Fibroblast of skin of back (primary cell): ENCODE measurements around the gene UNC13D.

Experiments
- DNase-seq: peaks from one replicate; pipeline ENCODE4 v3.0.0-alpha.2; 2013

UNC13D gene

DNA sequence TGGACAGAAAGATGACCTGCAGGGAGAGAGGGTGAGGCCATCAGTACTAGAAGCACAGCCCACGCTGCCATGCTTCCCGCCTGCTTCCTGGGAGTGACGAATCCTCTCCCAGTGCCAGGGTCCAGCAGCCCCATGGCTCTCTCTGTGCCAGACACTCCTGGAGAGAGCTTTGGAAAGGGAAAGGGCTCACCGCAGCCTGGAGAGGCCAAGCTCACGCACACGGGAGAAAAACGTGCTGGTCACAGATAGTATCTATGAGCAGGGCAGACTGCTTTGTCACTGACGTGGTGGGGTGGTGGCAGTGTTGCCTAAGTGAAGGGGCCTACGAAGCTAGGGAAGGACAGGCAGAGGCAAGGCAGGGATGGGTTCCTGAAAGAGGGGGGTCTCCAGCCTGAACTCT lies 5.5 kb upstream of the UNC13D start:
- no peak for DNase-seq

DNA sequence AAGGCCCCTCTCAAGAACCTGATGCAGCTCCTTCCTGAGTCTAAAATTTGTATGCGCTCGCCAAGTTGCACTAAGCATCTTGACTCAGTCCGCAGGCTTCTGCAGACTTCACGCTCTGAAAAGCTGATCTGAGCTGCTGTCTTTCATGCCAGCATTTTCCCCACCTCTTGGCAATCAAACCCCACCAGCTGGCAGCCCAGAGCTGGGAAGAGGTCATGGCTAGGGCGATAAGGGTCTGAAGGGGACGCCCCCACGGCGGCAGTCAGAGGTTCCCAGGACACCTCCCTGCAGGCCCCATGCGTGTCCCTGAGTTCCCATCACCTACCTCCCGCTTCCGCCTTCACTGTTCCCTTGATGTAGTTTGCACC lies 5.1 kb upstream of the UNC13D start:
- no peak for DNase-seq

DNA sequence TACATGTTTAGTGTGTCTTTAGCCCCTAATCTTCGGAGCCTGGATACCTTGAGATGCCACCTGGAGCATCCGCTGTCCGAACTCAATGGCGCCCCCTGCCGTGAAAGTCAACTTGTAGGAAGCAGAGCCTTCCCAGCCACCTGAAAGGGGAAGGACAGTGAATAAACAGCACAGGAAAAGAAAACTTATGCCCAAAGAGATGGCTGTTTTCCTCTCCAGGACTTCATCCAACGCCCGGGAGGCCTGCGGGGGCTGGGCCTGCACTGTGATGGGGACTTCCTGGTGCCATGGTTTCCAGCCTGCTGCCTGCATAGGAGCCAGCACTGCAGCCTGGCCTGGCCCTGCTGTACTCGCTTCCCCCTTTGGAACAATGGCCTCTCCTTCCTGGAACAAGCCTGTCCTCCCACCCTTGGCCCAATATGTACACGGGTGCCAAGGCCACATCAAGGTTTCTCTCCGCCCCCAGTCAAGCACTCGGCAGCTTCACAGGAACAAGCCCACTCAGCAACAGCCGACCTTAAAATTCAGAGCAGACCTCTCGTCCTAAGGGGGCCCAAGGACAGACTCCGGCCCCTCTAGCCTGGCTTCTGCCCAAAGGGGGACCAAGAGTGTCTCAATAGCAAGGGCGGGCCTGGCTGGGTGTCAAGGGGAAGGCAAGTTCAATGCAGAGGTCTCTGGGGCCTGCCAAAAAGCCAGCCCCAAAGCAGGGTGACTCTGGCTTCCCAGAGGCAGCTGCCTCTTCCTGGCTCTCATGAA lies 4.5 kb upstream of the UNC13D start:
- DNase-seq: no peak

GRCh38 chr17:75847614-75848522 lies 3.7 kb upstream of the UNC13D start:
- DNase-seq: no peak

- DNase-seq: no peak
Measured at GRCh38 chr17:75846692-75847613, 2.7 kb upstream of the UNC13D start.

- DNase-seq: no peak
Measured at GRCh38 chr17:75845933-75846691, 1.9 kb upstream of the UNC13D start.

GRCh38 chr17:75845058-75845711 lies 981 bp upstream of the UNC13D start:
- peak; percentile 76 for DNase-seq

DNA sequence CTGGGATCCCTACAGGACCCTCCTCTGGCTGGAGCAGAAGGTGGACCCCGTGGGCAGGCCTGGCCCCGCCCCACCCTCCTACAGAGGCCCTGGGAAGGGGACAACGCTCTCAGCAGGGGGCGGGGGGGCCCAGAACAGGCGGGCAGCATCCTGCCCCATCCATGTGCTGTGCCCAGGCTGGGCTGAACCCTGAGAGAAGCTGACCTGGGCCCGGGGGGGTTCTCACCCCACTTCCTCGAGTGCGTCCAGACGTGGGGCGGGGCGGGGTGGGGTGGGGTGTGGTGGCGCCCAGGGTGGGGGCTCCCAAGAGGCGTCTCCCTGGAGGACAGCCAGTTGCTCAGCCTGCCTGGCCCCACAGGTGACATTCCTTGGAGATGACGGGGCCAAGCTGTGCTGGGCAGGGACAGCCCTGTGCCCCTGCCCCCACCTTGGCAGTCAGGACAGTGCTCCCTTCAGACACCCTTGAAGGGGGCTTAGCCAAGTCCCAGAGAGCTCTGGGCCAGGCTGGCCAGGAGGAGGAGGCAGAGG lies 390 bp upstream of the UNC13D start:
- DNase-seq: no peak

DNA sequence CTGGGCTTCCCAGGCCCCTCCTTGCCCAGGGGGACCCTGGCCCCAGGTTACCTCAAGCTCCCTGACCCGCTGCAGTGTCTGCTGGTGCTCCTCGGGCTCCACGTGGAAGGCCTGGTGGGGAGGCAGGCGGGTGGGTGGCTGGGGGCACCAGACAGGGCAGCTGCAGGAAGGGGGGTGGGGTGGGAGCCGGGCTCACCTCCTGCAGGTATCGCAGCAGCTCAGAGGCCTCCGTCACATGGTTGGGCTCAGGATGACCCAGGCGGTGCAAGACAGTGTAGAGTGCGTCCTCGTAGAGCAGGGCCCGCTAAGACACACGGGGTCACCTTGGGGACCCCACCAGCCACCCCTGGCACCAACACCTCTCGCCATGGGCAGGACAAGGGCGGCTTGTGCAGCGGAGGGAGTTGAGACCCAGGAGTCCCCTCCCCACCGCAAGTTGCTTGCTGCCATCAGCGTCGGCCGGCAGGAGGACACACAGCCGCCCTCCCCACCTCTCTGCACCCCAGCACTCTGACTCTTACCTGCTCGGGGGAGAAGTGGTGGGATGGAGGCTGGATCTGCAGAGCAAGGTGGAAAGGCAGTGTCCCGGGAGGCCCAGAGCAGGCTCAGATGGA lies 1.1 kb downstream of the UNC13D start:
- DNase-seq: no peak

DNA sequence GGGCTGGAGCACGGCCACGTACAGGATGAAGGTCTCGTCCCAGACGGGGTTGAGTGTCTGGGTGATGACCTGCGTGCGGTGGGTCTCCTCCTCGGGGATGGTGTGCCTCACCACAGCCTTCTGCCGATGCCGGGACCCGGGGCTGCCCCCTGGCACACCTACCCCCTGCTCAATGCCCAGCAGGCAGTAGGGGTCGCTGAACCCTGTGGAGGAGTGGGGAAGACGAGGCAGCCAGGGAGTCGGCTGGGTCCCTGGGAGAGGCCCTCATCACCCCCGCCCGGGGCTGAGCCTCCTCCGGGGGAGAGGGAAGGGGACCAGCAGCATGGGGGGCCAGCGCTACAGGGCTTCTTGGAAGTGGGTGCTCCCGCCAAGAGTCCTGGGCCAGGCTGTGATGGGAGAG lies 1.8 kb downstream of the UNC13D start:
- DNase-seq: no peak

- DNase-seq: no peak
Measured at GRCh38 chr17:75840799-75841164, 3.4 kb downstream of the UNC13D start.

DNA sequence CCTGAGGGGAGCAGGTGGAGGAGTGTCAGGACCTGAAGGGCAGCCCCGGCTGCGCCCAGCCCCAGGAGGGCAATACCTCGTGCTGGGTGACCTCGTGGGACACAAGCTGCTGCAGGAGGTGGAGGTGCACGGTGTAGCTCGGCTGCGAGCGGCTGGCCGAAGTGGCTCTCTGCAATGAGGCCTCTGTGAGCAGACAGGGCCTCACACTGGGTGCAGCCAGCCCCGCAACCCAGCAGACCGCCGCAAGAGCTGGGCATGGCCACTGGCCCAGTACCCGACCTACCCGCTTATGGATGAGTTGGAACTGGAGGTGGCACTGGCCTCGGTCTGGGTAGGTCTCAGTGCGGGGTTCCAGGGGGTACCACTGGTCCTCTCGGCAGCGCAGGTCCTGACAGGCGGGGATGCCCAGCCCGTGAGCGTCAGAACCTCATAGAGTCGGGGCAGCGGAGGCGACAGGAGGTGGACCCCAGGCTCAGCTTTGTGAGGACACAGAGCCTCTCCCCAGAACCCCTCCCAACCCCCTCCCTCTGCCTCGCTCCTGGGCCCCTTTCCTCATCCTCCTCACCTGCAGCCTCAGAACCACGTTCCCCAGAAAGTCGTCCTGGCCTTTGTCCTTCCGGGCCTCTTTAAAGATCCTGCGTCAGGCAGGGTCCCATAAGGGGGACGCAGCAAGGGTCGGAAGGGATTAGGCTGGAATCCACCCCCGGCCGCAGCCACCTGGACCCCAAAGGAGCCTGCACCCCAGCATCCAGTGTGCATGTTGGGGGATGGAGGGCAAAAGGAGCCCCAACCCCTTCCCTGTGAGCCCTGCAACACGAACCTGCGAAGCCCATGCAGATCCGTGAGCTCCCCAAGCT lies 4.0 kb downstream of the UNC13D start:
- DNase-seq: no peak

GRCh38 chr17:75838410-75838809 lies 5.8 kb downstream of the UNC13D start:
- no peak for DNase-seq

DNA sequence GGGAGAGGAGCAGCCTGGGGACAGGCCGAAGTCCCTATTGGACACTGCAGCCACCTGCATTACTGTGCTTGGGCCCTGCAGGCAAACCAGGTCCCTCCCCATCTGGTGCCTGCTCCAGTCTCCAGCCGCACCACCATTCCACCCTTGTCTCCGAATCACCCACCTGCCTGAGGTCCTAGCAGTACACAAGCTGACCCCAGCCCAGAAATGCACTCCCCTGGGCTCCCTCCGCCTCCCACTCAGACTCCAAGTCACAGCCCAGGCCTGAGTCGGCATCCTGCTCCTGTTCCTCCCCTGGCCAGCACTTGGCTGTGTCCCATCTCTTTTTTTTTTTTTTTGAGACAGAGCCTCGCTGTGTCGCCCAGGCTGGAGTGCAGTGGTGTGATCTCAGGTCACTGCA lies 6.3 kb downstream of the UNC13D start:
- DNase-seq: no peak

- no peak for DNase-seq
Measured at GRCh38 chr17:75836605-75837004, 7.6 kb downstream of the UNC13D start.

- DNase-seq: no peak
Measured at GRCh38 chr17:75835654-75835987, 8.6 kb downstream of the UNC13D start.

DNA sequence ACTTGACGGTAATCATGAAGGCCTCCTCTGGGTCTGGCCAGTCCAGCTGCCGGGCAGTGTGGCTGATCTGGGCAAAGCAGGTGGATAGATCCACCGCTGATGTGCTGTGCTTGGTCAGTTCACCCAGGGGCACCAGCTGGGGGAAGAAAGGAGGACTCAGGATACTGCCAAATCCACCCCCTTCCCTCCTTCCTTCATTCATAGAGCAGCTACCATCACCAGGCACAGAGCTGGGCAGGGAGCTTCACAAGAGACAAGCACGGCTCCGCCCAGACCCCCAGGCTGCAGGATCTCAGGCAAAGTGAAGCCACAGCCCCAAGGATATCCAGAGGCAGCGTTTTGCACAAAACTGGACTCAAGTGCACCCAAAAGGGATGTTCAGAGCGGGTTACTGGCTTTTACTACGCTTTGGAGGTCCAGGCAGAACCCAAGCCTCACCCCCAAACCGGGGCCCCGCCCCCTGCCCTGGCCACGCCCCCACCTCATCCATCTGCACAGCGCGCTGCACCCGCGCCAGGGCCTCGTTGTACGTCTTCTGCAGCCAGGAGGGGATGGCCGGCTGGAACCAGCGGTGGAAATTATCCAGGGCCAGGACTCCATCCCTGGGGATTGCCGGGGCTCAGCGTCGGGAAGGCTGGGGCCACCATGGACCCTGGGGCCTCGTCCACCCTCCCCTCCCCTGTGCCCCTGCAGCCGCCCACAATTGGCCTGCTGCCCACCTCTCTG lies 9.1 kb downstream of the UNC13D start:
- DNase-seq: no peak

- no peak for DNase-seq
Measured at GRCh38 chr17:75834279-75834920, 9.8 kb downstream of the UNC13D start.
